Skin epidermis (tissue), 12 donors: ENCODE results near the gene C1orf146.
"Not testable (repeated sequence)": the region's sequence is repeated elsewhere in the genome, so short reads cannot be mapped to it uniquely, and the experiment has no call there.

Source experiments
- H3K27ac ChIP-seq, 21 experiments: fragments of 200-600 bp; sonication (generic) in 11 of 21; one replicate each; pipeline ENCODE4 v1.5.0; 2020; ENCODE audit warnings: mild to moderate bottlenecking in 3 of 21, inconsistent platforms in 2 of 21, moderate library complexity in 2 of 21
- H3K4me3 ChIP-seq, 7 experiments: fragments of 200-600 bp; sonication (generic) in 2 of 7; one replicate each; pipeline ENCODE4 v1.5.0; 2020; ENCODE audit warnings: inconsistent platforms in 2 of 7, mild to moderate bottlenecking in 2 of 7, moderate library complexity in 1 of 7

Gene C1orf146

GRCh38 chr1:92262516-92262915 is 44.8 kb downstream of the C1orf146 start:
- Histone ChIP-seq H3K4me3 (no peak overlapping the region), H3K27ac (no peak overlapping the region)

- H3K4me3 ChIP-seq, result no peak overlapping the region
- no peak overlapping the region for H3K27ac ChIP-seq
Observed at GRCh38 chr1:92273039-92273438, 55.3 kb downstream of the C1orf146 start.

- no peak overlapping the region for H3K27ac ChIP-seq
- no peak overlapping the region for H3K4me3 ChIP-seq
Observed at GRCh38 chr1:92274939-92275338, 57.2 kb downstream of the C1orf146 start.

GRCh38 chr1:92276082-92276481 is 58.4 kb downstream of the C1orf146 start:
- Histone ChIP-seq H3K4me3 (no peak overlapping the region), H3K27ac (no peak overlapping the region)

GRCh38 chr1:92277105-92277723 is 59.5 kb downstream of the C1orf146 start:
- H3K27ac ChIP-seq, result no peak overlapping the region
- H3K4me3 ChIP-seq, result no peak overlapping the region

- not testable (repeated sequence) for H3K27ac ChIP-seq, H3K4me3 ChIP-seq
Observed at GRCh38 chr1:92279781-92280180, 62.1 kb downstream of the C1orf146 start.

- not testable (repeated sequence) for H3K27ac ChIP-seq, H3K4me3 ChIP-seq
Observed at GRCh38 chr1:92281411-92281810, 63.7 kb downstream of the C1orf146 start.

- H3K27ac ChIP-seq, result no peak overlapping the region
- no peak overlapping the region for H3K4me3 ChIP-seq
Observed at GRCh38 chr1:92291372-92291999, 73.8 kb downstream of the C1orf146 start.
